ENCODE data around the gene NDUFB7. TPM values are rescaled to one million over a fixed set of nuclear protein-coding genes. Genes with fewer than 3 reads are reported as not detected.

NDUFB7 gene
- total and polyA plus RNA-seq, 12 donors = 347 to 1,673 (median 476) TPM

DNA sequence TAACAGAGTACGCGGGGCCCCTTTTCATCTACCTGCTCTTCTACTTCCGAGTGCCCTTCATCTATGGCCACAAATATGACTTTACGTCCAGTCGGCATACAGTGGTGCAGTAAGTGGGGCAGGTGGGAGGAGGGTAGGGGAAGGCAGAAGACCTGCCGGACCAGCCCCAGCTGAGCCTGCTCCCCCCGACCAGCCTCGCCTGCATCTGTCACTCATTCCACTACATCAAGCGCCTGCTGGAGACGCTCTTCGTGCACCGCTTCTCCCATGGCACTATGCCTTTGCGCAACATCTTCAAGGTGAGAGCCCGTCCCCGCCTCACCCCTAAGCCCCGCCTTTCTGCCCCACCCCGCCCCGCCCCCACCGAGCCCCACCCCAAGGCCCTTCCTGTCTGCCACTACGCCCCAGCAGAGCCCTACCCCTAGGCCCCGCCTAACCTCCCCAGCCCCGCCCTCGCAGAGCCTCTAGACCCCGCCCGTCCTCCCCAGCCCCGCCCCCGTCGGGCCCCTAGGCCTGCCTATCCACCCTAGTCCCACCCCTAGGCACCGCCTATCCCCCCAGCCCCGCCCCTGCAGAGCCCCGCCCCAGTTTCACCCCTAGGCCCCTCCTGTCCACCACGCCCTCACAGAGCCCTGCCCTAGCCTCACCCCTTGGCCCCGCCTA is 7.7 kb downstream of the NDUFB7 start:
- intact Hi-C loops (cut with DNase I) = no loop called here
- no peak overlapping the region for H3K4me3 ChIP-seq

DNA sequence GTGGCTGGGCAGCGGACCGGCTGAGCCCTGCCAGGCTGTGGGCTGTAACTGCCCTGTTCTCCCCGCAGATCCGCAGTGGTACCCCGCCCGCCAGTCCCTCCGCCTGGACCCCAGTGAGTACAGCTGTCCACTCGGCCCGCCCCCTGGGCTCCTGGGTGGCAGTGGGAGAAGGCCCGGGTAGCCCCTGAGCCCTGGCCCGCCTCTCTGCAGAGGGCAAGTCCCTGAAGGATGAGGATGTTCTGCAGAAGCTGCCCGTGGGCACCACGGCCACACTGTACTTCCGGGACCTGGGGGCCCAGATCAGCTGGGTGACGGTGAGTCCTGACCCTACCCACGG is 8.3 kb downstream of the NDUFB7 start:
- Histone ChIP-seq H3K36me3 (peaks cover 0 to 44% (median 6%) of the 10 kb centered on the region in 9 donors), H3K27ac (peak overlapping the region in 7 of 10 donors; percentile 70 to 97 (median 94)), H3K27me3 (no peaks in the 10 kb centered on the region), H3K4me3 (no peak overlapping the region), H3K4me1 (peaks cover 30 to 55% (median 42%) of the 10 kb centered on the region in 9 donors), H3K9me3 (no peaks in the 10 kb centered on the region)
- DNase-seq = no peak
- TF ChIP-seq, protein P1, sequence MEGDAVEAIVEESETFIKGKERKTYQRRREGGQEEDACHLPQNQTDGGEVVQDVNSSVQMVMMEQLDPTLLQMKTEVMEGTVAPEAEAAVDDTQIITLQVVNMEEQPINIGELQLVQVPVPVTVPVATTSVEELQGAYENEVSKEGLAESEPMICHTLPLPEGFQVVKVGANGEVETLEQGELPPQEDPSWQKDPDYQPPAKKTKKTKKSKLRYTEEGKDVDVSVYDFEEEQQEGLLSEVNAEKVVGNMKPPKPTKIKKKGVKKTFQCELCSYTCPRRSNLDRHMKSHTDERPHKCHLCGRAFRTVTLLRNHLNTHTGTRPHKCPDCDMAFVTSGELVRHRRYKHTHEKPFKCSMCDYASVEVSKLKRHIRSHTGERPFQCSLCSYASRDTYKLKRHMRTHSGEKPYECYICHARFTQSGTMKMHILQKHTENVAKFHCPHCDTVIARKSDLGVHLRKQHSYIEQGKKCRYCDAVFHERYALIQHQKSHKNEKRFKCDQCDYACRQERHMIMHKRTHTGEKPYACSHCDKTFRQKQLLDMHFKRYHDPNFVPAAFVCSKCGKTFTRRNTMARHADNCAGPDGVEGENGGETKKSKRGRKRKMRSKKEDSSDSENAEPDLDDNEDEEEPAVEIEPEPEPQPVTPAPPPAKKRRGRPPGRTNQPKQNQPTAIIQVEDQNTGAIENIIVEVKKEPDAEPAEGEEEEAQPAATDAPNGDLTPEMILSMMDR (IDR thresholded peaks at IDR 0.05) = no peak
- intact Hi-C loops (cut with DNase I) = no loop called here
- 95 to 97% methylated on average over 16 of the region's 16 CpGs for WGBS, 2 donors
- ATAC-seq = peak in 1 of 8 donors; percentile 0

More for the DNA sequence above, 7.7 kb downstream of the NDUFB7 start:
- peak in 6 of 8 donors; percentile 2 to 30 (median 18) for ATAC-seq
- TF ChIP-seq, protein P1 (IDR thresholded peaks at IDR 0.05) = no peak
- peaks cover 28 to 54% (median 36%) of the 10 kb centered on the region in 9 donors for H3K4me1 ChIP-seq
- peak overlapping the region in 3 of 10 donors; percentile 70 to 97 (median 95) for H3K27ac ChIP-seq
- peaks cover 0 to 50% (median 6%) of the 10 kb centered on the region in 9 donors for H3K36me3 ChIP-seq
- H3K9me3 ChIP-seq = no peaks in the 10 kb centered on the region
- 70 to 79% methylated on average over 24 to 33 of the region's 33 CpGs for WGBS, 2 donors
- DNase-seq = peak in 1 of 2 donors; percentile 55
- no peaks in the 10 kb centered on the region for H3K27me3 ChIP-seq

DNA sequence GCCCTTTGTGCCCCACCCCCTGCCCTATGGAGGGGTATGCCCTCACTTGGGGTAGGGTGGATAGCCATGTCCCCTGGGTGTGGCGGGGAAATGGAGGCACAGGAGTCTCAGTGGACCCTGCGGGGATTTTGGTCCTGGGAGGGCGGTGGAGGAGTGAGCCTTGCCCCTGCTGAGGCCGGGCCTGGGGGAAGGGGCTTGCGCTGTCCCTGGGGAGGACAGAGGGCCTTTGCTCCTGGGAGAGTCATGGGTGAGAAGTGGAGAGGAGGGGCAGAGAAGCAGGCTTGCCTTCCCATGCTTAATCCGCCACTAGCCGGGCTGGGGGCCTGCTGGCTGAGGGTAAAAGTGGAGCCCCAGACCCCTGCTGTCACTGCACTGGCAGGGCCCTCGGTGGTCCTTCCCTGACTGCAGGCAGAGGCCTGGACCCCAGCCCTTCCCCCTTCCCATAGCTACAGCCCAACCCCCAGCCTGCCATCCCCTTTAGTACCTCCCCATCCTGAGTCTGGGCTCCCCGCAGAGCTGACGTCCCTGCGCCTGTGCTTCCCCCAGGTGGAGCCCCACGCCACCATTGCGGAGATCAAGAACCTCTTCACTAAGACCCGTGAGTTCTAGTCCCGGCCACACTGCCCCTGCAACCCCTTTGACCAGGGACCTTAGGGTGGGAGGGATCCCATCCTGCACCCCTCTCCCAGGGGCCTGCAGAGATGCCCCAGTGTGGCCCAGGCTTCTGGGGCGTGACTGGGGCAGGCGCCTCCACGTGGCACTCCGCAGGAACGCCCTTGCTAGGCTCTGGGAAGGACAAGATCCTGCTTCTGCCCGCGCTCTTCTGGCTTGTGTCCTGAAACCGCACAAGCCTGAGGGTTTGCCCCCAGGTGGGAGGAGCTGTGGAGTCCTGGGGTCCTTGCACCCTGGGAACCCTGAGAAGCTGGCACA is 8.9 kb downstream of the NDUFB7 start:
- H3K36me3 ChIP-seq = peaks cover 0 to 38% (median 6%) of the 10 kb centered on the region in 9 donors
- TF ChIP-seq, protein P1 (IDR thresholded peaks at IDR 0.05) = no peak
- peaks cover 31 to 60% (median 46%) of the 10 kb centered on the region in 9 donors for H3K4me1 ChIP-seq
- intact Hi-C loops (cut with DNase I) = no loop called here
- peak in 1 of 2 donors; percentile 22 for DNase-seq
- H3K4me3 ChIP-seq = peak overlapping the region in 4 of 10 donors; percentile 7 to 13 (median 8)
- no peaks in the 10 kb centered on the region for H3K27me3 ChIP-seq
- 74 to 77% methylated on average over 23 of the region's 23 CpGs for WGBS, 2 donors
- no peaks in the 10 kb centered on the region for H3K9me3 ChIP-seq
- ATAC-seq = peak in 3 of 8 donors; percentile 7 to 26 (median 14)
- H3K27ac ChIP-seq = peak overlapping the region; percentile 79 to 97 (median 90)

DNA sequence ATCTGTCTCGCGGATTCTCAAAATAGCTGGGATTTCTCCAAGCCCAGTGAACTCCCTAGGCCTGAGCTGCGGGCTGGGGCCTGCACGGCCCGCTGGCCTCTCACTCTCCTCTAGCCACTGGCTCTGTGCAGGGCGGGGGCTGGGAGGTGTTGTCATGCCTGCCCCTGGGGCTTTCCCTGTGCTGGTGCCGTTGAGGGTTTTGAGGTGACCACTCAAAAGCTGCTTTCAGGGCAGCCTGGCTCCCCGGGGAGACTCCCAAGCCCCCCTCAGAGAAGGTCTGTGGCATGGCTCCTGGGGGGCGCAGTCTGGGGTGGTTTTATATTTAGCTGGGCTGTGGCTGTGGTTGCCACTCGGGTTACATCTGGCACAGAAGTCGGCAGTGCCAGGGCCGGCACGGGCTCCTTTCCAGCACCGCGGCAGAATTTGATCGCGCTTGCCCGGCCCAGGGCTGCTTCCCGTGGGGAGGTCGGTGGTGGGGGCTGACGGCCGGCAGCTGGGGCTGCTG is 10.0 kb downstream of the NDUFB7 start:
- Histone ChIP-seq H3K9me3 (no peaks in the 10 kb centered on the region), H3K4me3 (peak overlapping the region in 5 of 10 donors; percentile 3 to 13 (median 8)), H3K36me3 (peaks cover 0 to 28% (median 6%) of the 10 kb centered on the region in 9 donors), H3K27ac (peak overlapping the region; percentile 79 to 97 (median 90)), H3K4me1 (peaks cover 32 to 67% (median 48%) of the 10 kb centered on the region in 9 donors), H3K27me3 (no peaks in the 10 kb centered on the region)
- 36 to 41% methylated on average over 22 of the region's 22 CpGs for WGBS, 2 donors
- TF ChIP-seq, protein P1 (IDR thresholded peaks at IDR 0.05) = no peak
- DNase-seq = peak; percentile 45 to 57
- peak; percentile 45 to 65 (median 56) for ATAC-seq
- intact Hi-C loops (cut with DNase I) = no loop called here
